GM11168 (cell line): Measurements from ENCODE around the gene ZNF410.

Experiments used
- in situ Hi-C: fragments of 300-500 bp; cut with MboI; formaldehyde crosslinking; loops from one replicate; pipeline ENCODE4 v1.12.0; 2022; ENCODE audit warnings: low sequenced_read_pairs; ENCODE audit not compliant: unreplicated experiment

ZNF410 gene

DNA sequence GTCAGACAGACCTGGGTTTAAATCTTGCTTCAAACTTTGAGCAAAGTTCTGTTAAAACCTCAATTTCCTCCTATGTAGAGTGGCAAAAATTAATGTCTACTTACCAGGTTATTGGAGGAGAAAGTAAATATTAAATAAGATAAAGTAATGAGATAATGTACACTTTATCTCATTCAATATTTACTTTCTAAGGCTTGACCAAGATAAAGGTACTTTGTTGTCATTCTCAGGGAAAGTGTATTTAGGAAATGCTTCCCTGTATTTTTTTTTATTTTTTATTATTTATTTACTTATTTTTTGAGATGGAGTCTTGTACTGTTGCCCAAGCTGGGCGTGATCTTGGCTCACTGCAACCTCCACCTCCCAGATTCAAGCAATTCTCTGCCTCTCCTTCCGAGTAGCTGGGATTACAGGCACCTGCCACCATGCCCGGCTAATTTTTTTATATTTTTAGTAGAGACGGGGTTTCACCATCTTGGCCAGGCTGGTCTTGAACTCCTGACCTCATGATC lies 58.6 kb downstream of the ZNF410 start:
- in situ Hi-C loops, result no loop called here

DNA sequence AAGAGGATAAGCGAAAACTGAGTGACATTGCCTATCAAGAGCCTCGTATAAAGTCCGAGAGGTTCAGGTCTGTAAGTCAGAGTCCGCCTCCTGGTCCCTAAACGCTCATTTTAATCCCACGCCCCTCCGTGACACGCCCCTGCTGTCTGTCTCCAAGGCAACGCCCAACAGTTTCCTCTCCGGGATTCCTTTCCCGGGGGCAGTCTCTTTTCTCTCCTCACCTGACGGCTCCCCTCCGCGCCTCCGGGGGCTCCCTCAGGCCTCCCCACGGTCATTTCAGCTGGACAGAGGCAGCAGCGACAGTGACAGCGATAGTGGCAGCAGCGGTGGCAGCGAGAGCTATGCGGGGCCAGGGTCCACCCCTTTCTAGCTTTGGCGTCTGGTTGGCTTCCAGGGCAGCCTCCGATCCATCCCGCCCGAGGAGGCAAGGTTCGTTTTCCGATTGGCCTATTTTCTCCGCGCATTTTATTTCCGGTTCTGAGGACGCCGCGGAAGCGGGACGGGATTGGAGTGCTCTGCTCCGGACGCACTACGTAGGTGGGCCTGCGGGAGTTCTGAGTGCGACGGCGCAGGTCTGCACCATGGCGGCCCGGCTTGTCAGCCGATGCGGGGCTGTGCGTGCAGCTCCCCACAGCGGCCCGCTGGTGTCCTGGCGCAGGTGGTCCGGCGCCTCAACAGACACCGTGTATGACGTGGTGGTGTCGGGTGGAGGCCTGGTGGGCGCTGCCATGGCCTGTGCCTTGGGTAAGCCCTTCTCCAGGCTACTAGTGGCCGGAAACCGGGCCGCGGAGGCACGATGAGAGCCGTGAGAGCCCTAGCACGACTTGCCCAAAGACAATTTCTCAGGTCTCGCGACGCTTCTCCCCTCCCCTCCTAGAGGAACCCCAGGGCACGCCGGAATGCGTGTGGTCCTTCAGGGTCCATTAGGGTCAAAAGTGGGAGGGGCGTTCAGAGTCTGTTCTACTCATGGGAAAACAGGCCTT lies 63.4 kb downstream of the ZNF410 start, which contains the start of the genes COQ6 and FAM161B:
TSS of gene COQ6 (plus strand) at position 551 of the 983 bp plus-strand sequence. CDS start at position 582, 31 bp downstream.
TSS of gene FAM161B (minus strand) at position 343 of the 983 bp plus-strand sequence. CDS start at position 275, 68 bp downstream.
- in situ Hi-C loops, result no loop called here

DNA sequence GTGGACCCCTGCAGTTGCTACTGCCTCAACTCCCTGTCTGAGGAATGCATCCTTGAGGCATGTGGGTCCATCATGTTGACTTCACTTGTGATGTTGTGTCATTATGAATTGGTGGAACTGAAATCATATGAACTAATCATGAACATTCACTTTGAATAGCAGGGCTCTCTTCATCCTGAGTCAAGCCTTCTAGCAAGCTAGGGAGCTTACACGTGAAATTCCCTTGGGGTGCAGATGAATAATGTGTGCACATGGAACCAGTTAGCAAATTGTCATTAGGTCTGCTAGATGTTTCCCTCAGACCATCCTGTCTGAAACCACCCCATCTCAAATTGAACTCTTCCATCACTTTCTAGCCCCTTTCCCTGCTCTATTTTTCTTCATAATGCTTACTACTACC lies 67.1 kb downstream of the ZNF410 start:
- in situ Hi-C loops, result no loop called here

DNA sequence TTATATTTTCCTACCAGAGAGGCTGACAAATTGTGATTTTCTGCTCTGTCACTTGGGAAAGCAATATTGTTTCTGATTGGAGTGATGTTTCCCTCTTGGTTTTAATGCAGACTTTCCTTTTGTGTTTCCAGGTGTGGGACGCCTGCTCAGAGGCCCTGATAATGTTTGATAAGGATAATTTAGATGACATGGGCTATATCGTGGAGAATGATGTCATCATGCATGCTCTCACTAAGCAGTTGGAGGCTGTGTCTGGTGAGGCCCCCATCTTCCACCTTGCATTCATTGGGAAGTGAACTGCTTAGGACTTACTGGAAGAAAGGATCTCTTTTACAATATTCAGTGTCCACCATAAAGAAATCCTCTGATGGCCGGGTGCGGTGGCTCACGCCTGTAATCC lies 69.0 kb downstream of the ZNF410 start:
- in situ Hi-C loops, result no loop called here

DNA sequence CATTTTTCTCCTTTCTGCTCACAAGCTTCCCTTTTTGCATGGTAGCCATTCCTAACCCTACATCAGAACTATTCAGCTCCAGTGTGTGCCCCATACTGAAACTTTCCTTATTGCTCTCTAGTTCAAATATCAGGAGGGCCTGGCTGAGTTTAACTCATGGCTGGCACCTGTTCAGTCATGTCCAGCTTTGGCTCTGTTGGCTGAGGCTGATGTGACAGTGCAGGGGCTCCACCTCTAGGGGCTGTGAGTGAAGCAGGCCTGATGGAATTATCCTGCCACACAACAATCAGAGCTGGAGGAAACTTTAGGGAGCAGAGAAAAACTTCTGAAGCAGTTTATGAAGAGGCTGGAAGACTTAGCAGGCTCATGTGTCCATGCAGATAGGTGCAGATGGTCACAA lies 71.9 kb downstream of the ZNF410 start:
- in situ Hi-C loops, result no loop called here

DNA sequence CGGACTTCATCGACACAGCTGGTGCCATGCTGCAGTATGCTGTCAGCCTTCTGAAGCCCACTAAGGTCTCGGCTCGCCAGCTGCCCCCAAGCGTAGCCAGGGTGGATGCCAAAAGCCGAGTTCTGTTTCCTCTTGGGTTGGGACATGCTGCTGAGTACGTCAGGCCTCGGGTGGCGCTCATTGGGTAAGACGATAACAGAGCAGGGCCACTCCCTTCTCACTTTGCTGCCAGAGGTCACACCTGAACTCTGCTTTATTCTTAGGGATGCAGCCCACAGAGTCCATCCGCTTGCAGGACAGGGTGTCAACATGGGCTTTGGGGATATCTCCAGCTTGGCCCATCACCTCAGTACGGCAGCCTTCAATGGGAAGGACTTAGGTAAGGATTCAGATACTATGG lies 74.5 kb downstream of the ZNF410 start:
- in situ Hi-C loops, result no loop called here

DNA sequence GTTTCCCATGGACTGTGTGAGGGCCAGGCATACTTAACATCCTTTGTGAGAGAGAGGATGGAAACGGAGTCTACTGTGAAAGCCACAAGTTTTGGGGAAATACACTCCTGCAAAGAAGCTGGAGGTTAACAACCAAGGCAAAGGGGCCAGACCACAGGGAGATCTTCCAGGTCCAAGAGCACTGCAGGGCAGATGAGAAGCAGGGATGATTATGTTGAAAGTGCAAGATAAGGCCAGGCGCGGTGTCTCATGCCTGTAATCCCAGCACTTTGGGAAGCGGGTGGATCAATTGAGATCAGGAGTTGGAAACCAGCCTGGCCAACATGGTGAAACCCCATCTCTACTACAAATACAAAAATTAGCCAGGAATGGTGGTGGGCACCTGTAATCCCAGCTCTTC lies 78.6 kb downstream of the ZNF410 start:
- in situ Hi-C loops, result no loop called here

DNA sequence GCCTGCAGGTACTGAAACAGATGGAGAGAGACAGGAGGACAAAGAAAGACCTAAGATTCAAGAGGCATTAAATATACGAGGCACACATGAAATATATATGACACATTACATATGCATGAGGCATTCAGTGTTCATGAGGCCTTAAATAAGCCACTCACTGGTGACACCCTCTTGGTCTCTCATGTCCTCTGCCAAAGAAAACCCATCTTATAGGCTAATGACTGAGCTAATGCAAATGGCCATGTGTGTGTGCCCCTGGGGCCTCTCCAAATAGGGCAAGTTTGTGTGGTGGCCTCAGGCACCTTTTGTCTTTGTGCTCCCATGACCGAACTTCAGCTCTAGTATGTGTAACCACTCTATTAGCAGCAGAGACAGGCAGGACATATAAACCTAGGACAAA lies 82.2 kb downstream of the ZNF410 start:
- in situ Hi-C loops, result no loop called here

DNA sequence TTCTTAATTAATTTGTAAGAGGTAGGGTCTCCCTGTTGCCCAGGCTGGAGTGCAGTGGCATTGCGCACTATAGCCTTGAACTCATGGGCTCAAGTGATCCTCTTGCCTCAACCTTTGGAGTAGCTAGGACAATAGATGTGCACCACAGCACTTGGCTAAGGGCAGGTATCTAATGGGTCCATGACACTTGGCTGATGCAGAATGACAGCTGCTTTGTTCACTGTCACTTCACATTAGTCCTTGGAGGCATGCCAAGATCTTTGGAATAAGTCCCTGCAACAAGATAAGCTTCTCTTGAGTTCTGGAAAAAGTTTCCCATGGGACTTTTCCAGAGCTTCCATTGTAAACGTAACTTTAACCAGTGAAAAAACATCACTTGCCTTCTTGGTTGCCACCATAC lies 86.8 kb downstream of the ZNF410 start:
- in situ Hi-C loops, result no loop called here

DNA sequence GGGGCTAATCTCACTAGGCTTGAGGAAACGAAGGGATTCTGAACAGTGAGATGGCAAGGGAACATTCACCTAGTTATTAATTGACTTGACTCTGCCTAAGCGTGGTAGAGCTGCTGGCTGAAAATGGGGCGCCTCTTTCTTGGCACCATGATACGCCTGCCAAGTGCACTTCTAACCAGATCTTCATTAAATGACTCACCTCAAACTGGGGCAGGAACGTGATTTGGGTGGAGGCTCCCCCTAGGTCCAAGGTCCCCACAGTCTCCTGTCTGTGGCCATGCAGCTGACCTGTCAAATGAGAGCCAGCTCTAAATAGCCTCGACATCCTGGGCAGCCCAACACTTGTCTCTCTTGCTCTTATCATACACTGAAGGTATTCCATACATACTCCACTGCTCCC lies 89.5 kb downstream of the ZNF410 start:
- in situ Hi-C loops, result no loop called here

DNA sequence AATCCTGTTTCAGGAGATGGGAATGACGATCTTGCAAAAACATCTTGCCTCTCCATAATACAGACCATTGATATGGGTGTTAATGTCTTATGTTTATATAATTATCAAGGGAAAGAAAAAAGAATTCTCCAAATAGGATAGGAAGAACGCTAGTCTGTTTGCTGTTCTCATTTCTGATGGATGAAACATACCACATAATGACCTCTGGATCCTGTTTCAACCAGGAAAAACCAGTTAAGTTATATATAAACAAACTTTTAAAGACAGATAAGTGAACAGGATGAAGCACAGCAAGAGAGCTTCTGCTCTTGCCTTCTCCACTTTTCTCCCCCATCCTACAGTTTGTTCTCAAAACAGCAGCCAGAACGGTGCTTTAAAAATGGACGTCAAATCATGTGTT lies 91.2 kb downstream of the ZNF410 start:
- in situ Hi-C loops, result no loop called here
